AG09309 (cell line): Measurements from ENCODE around the gene SNX7.

Experiments
- DNase-seq: peaks from one replicate; pipeline ENCODE4 v3.0.0-alpha.2; 2010; ENCODE audit warnings: low read depth
- H3K4me3 ChIP-seq: 2 replicates; pipeline ENCODE4 v1.5.1; 2011; ENCODE audit warnings: mild to moderate bottlenecking, low read depth, low read length, moderate library complexity; ENCODE audit not compliant: control insufficient read depth
- CTCF ChIP-seq: IDR thresholded peaks from 2 replicates; pipeline ENCODE4 v1.5.1; 2011; ENCODE audit warnings: mild to moderate bottlenecking, low read depth, low read length, inconsistent platforms; ENCODE audit not compliant: insufficient read depth, control insufficient read depth; ENCODE audit errors: missing control alignments

The SNX7 gene

DNA sequence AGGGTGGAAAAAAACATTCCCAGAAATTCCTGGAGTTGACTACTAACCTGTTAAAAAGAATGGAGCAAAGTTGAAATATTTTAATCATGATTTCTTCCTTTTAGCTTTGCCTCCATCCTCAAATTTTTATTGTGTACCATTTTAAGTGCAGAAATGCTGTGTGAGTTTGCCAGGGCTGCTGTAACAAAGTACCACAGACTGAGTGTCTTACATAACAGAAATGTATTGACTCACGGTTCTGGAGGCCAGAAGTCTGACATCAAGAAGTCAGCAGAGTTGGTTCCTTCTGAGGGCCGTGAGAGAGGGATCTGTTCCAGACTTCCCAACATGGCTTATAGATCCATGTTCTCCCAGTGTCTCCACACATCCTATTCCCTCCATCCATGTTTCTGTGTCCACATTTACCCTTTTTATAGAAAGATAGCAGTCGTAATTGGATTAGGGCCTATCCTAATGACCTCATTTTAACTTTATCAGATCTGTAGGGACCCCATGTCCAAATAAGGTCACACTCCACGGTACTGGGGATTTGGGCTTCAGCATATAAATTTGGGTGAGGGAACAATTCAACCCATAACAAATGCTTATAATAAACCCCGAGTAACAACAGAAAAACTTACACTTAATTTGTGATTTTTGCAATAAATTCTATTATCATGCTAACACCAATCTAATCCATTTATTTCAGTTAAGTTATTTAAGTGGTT, 12.7 kb downstream of the SNX7 start:
- no peak for TF ChIP-seq CTCF
- no peak overlapping the region for H3K4me3 ChIP-seq
- peak; percentile 59 for DNase-seq

DNA sequence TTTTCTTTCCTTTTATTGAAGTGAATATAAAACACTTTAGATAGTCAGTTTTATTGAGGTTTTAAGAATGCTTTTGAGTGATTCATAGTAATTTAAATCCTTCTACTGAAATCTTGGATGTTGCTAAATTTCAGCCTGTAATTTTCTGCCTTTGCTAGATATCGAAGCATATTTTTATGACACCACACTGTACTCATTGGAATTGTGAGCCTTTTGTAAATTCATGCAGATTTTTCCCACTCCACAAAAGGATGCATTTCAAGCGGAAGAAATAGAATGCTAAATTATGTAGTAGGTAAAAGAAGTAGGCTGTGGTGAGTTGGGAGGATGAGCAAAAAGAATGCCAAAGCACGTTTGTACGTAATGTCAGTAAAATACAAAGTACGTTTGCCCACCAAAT, 13.8 kb downstream of the SNX7 start:
- H3K4me3 ChIP-seq: no peak overlapping the region
- TF ChIP-seq CTCF: no peak
- peak; percentile 44 for DNase-seq

DNA sequence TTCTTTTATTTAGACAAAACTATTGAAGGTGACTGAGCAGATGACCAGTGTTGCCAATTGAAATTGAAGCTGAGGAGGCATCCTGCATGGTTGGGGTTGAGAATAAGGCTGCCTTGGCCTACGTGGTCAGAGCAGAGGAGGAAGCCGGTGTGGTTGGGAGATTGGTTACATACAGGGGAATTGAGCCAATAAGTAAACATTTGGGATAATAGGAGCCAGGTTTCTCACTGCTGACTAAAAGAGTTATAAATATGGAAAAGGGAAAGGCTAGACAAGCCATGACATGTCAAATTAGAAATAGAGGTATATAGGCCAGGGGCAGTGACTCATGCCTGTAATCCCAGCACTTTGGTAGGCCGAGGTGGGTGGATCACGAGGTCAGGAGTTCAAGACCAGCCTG, 15.8 kb downstream of the SNX7 start:
- no peak overlapping the region for H3K4me3 ChIP-seq
- no peak for TF ChIP-seq CTCF
- DNase-seq: peak; percentile 67

DNA sequence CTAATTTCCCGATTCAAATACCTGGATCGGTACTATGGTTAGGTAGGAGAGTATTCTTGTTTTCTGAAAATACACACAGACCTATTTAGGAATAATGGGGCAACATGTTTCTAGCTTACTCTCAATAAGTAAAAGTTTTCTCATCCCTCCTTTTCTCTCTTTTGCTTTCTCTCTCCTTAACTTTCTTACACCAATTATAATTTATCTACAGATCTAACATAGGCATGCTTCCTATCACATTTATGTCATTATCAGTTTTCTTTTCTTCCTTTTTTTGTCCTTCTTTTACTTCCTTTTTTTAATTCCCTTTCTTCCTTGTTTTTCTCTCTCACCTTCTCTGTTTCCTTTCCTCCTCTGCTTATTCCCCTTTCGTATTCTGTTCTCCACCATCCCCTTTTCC, 20.3 kb downstream of the SNX7 start:
- TF ChIP-seq CTCF: no peak
- H3K4me3 ChIP-seq: no peak overlapping the region
- no peak for DNase-seq

DNA sequence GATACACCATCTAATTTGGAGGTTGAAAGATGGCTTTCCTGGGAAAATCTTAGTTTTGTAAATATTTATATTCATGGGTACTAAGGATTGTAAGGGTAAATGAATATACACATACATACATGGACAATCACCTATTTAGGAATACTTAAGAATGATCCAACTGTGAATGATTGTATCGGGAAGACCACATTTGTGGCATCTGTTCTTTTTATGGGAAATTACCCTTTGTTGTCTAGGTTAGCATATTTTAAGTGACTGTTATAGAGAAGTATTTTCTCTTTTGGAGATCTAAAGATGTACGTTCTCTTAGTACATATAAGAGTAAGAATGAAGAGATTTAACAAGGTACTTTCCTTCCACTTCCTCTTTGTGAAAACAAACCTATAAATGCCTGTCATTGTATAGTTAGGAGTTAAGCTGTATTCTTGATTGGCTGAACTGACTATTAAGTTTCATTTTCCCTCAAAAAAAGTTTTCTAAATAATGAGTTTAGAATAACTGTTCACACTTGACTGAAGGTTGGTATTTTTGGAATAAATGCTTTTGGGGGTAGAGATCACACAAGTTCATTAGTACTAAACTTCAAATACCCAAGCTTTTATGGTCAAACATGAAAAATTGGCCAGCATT, 26.7 kb downstream of the SNX7 start:
- no peak overlapping the region for H3K4me3 ChIP-seq
- no peak for TF ChIP-seq CTCF
- no peak for DNase-seq

- no peak for DNase-seq
- TF ChIP-seq CTCF: no peak
- H3K4me3 ChIP-seq: no peak overlapping the region
These were observed 29.1 kb downstream of the SNX7 start for GRCh38 chr1:98690576-98690975.
